ENCODE data around the gene OR51B2.

GRCh38 chr11:5349550-5349949, 25.5 kb upstream of the OR51B2 start:
- TF ChIP-seq HDGF (IDR thresholded peaks at IDR 0.05; ENCODE audit: borderline replicate concordance) = no peak
- no peak for TF ChIP-seq FOXM1 (IDR thresholded peaks at IDR 0.05; ENCODE audit: borderline replicate concordance)
- TF ChIP-seq SP1 (IDR thresholded peaks at IDR 0.05) = no peak
- no peak for TF ChIP-seq ZNF384 (IDR thresholded peaks at IDR 0.05)
- no peak for TF ChIP-seq SUZ12 (IDR thresholded peaks at IDR 0.05)
- TF ChIP-seq BHLHE40 (IDR thresholded peaks at IDR 0.05; ENCODE audit: borderline replicate concordance) = no peak

Data from HEK293T (cell line).